ENCODE data around the gene ATXN7.

The ATXN7 gene

GRCh38 chr3:63824309-63824708, 39.4 kb upstream of the ATXN7 start:
- H3K36me3 ChIP-seq (ENCODE audit: control insufficient read depth, insufficient read depth, low read length): no peaks in the 10 kb centered on the region
- TF ChIP-seq, protein P1, sequence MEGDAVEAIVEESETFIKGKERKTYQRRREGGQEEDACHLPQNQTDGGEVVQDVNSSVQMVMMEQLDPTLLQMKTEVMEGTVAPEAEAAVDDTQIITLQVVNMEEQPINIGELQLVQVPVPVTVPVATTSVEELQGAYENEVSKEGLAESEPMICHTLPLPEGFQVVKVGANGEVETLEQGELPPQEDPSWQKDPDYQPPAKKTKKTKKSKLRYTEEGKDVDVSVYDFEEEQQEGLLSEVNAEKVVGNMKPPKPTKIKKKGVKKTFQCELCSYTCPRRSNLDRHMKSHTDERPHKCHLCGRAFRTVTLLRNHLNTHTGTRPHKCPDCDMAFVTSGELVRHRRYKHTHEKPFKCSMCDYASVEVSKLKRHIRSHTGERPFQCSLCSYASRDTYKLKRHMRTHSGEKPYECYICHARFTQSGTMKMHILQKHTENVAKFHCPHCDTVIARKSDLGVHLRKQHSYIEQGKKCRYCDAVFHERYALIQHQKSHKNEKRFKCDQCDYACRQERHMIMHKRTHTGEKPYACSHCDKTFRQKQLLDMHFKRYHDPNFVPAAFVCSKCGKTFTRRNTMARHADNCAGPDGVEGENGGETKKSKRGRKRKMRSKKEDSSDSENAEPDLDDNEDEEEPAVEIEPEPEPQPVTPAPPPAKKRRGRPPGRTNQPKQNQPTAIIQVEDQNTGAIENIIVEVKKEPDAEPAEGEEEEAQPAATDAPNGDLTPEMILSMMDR (IDR thresholded peaks at IDR 0.05; ENCODE audit: insufficient read depth, low read length, poor library complexity, severe bottlenecking): no peak
- no peaks in the 10 kb centered on the region for H3K27me3 ChIP-seq (replicated peaks; ENCODE audit: control insufficient read depth, insufficient read depth, low read length)
- no peak for DNase-seq (ENCODE audit: extremely low read depth, insufficient read length)
- H3K4me3 ChIP-seq (replicated peaks; ENCODE audit: low read depth, low read length): no peak overlapping the region

- DNase-seq (ENCODE audit: extremely low read depth, insufficient read length): no peak
- no peaks in the 10 kb centered on the region for H3K27me3 ChIP-seq (replicated peaks; ENCODE audit: control insufficient read depth, insufficient read depth, low read length)
- H3K36me3 ChIP-seq (ENCODE audit: control insufficient read depth, insufficient read depth, low read length): peaks cover 3% of the 10 kb centered on the region
- TF ChIP-seq, protein P1 (IDR thresholded peaks at IDR 0.05; ENCODE audit: insufficient read depth, low read length, poor library complexity, severe bottlenecking): no peak
- H3K4me3 ChIP-seq (replicated peaks; ENCODE audit: low read depth, low read length): no peak overlapping the region
Measured at GRCh38 chr3:63830526-63830925, 33.1 kb upstream of the ATXN7 start.

DNA sequence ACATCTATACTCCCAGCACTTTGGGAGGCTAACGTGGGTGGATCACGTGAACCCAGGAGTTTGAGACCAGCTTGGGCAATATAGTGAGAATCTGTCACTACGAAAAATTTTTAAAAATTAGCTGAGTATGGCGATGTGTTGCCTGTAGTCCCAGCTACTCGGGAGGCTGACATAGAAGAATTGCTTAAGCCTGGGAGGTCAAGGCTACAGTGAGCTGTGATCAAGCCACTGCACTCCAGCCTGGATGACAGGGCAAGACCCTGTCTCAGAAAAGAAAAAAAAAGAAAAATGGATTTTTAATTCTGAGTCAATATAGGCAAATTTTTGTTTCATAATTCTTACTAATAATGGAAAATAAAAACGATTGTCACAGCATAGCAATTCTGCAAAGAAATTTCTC, 31.3 kb upstream of the ATXN7 start:
- TF ChIP-seq, protein P1 (IDR thresholded peaks at IDR 0.05; ENCODE audit: insufficient read depth, low read length, poor library complexity, severe bottlenecking): no peak
- no peak overlapping the region for H3K4me3 ChIP-seq (replicated peaks; ENCODE audit: low read depth, low read length)
- DNase-seq (ENCODE audit: extremely low read depth, insufficient read length): no peak
- peaks cover 3% of the 10 kb centered on the region for H3K36me3 ChIP-seq (ENCODE audit: control insufficient read depth, insufficient read depth, low read length)
- H3K27me3 ChIP-seq (replicated peaks; ENCODE audit: control insufficient read depth, insufficient read depth, low read length): no peaks in the 10 kb centered on the region

DNA sequence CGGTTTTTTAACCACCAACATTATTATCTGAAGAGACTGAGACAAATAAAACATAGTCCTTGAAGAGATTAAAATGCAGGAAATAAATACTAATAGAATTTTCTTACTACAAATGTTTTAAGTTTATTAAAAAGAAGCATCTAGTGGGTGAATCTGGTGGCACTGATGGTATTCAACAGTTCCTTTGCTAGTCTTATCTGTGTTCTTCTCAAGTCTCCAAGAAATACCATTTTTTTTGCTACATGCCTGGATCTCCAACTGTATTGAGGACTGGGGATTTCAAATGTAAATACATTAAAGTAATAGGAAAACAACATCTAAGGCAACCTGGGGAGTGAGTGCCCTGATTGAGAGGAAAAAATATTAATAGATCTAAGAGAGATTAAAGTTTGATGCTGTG, 22.0 kb upstream of the ATXN7 start:
- TF ChIP-seq, protein P1 (IDR thresholded peaks at IDR 0.05; ENCODE audit: insufficient read depth, low read length, poor library complexity, severe bottlenecking): no peak
- Histone ChIP-seq H3K27me3 (replicated peaks; ENCODE audit: control insufficient read depth, insufficient read depth, low read length) (no peaks in the 10 kb centered on the region), H3K36me3 (ENCODE audit: control insufficient read depth, insufficient read depth, low read length) (no peaks in the 10 kb centered on the region), H3K4me3 (replicated peaks; ENCODE audit: low read depth, low read length) (no peak overlapping the region)
- no peak for DNase-seq (ENCODE audit: extremely low read depth, insufficient read length)

DNA sequence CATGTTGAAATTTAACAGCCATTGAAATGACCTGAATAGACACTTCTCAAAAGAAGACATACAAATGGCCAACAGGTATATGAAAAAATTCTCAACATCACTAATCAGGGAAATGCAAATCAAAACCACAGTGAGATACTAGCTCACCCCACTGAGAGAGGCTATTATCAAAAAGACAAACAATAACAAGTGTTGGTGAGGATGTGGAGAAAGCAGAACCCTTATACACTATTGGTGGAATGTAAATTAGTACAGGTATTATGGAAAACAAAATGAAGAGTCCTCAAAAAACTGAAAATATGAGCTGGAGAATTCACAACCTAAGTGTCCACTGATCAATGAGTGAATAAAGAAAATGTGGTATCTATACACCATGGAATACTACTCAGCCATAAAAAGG, 21.5 kb upstream of the ATXN7 start:
- Histone ChIP-seq H3K36me3 (ENCODE audit: control insufficient read depth, insufficient read depth, low read length) (no peaks in the 10 kb centered on the region), H3K4me3 (replicated peaks; ENCODE audit: low read depth, low read length) (no peak overlapping the region), H3K27me3 (replicated peaks; ENCODE audit: control insufficient read depth, insufficient read depth, low read length) (no peaks in the 10 kb centered on the region)
- no peak for DNase-seq (ENCODE audit: extremely low read depth, insufficient read length)
- TF ChIP-seq, protein P1 (IDR thresholded peaks at IDR 0.05; ENCODE audit: insufficient read depth, low read length, poor library complexity, severe bottlenecking): no peak

GRCh38 chr3:63845215-63845614, 18.5 kb upstream of the ATXN7 start:
- Histone ChIP-seq H3K36me3 (ENCODE audit: control insufficient read depth, insufficient read depth, low read length) (no peaks in the 10 kb centered on the region), H3K4me3 (replicated peaks; ENCODE audit: low read depth, low read length) (no peak overlapping the region), H3K27me3 (replicated peaks; ENCODE audit: control insufficient read depth, insufficient read depth, low read length) (no peaks in the 10 kb centered on the region)
- DNase-seq (ENCODE audit: extremely low read depth, insufficient read length): no peak
- TF ChIP-seq, protein P1 (IDR thresholded peaks at IDR 0.05; ENCODE audit: insufficient read depth, low read length, poor library complexity, severe bottlenecking): no peak

Data from GM06990 (cell line).